Neural cell (in vitro differentiated cells): Measurements from ENCODE around the gene SPTLC2. TPM values are rescaled to one million over a fixed set of nuclear protein-coding genes. Genes with fewer than 3 reads are reported as not detected.

Experiments
- H2AFZ ChIP-seq: fragments of 200-600, 300-800 bp; sonication (generic), shearing (Covaris generic); 2 replicates; pipeline ENCODE4 v1.6.0; 2014; ENCODE audit warnings: low read depth, mild to moderate bottlenecking, antibody characterized with exemption, low read length, moderate library complexity
- H3F3A ChIP-seq: fragments of 200-600 bp; shearing (Covaris generic); 2 replicates; pipeline ENCODE4 v1.6.1; 2016; ENCODE audit warnings: mild to moderate bottlenecking, moderate library complexity, mixed read lengths, antibody characterized with exemption, low read length; ENCODE audit not compliant: insufficient read depth, poor library complexity, severe bottlenecking
- H3K27ac ChIP-seq: fragments of 200-600, 300-800 bp; sonication (generic), shearing (Covaris generic); 2 replicates; pipeline ENCODE4 v1.5.1; 2014; ENCODE audit warnings: mild to moderate bottlenecking, low read length, moderate library complexity
- H3K27me3 ChIP-seq: fragments of 300-800, 200-600 bp; sonication (generic), shearing (Covaris generic); 2 replicates; pipeline ENCODE4 v1.6.0; 2014; ENCODE audit warnings: mild to moderate bottlenecking, low read depth, low read length, moderate library complexity; ENCODE audit not compliant: insufficient read depth
- H3K36me3 ChIP-seq: fragments of 300-800, 200-600 bp; sonication (generic), shearing (Covaris generic); 2 replicates; pipeline ENCODE4 v1.5.1; 2014; ENCODE audit warnings: mild to moderate bottlenecking, antibody characterized with exemption, low read length, moderate library complexity; ENCODE audit not compliant: insufficient read depth
- H3K4me2 ChIP-seq: fragments of 300-800, 200-600 bp; sonication (generic), shearing (Covaris generic); 2 replicates; pipeline ENCODE4 v1.6.0; 2014; ENCODE audit warnings: mild to moderate bottlenecking, low read length
- H3K4me3 ChIP-seq: fragments of 300-800, 200-600 bp; sonication (generic), shearing (Covaris generic); 2 replicates; pipeline ENCODE4 v1.5.1; 2014; ENCODE audit warnings: mild to moderate bottlenecking, low read length, moderate library complexity
- H3K79me2 ChIP-seq: fragments of 200-600 bp; shearing (Covaris generic); replicated peaks from 2 replicates; pipeline ENCODE4 v1.6.0; 2014; ENCODE audit warnings: mild to moderate bottlenecking, low read length, moderate library complexity; ENCODE audit not compliant: insufficient read depth
- H3K9ac ChIP-seq: fragments of 300-800, 200-600 bp; sonication (generic), shearing (Covaris generic); 2 replicates; pipeline ENCODE4 v1.6.1; 2016; ENCODE audit warnings: mild to moderate bottlenecking, low read length, mixed read lengths
- H3K9me2 ChIP-seq: fragments of 200-600 bp; shearing (Covaris generic); 2 replicates; pipeline ENCODE4 v1.6.1; 2016; ENCODE audit warnings: mild to moderate bottlenecking, low read length, mixed read lengths; ENCODE audit not compliant: insufficient read depth
- H3K9me3 ChIP-seq: fragments of 200-600, 300-800 bp; sonication (generic), shearing (Covaris generic); 2 replicates; pipeline ENCODE4 v1.6.1; 2016; ENCODE audit warnings: mild to moderate bottlenecking, mixed run types, low read length, moderate library complexity, mixed read lengths
- H4K20me1 ChIP-seq: fragments of 200-600 bp; shearing (Covaris generic); 2 replicates; pipeline ENCODE4 v1.6.1; 2016; ENCODE audit warnings: mild to moderate bottlenecking, mixed run types; ENCODE audit not compliant: insufficient read depth
- EP300 ChIP-seq: fragments of 450-650 bp; conservative IDR thresholded peaks from 2 replicates; pipeline ENCODE4 v1.6.1; 2014; ENCODE audit warnings: antibody characterized with exemption, mild to moderate bottlenecking, moderate library complexity; ENCODE audit not compliant: poor library complexity, severe bottlenecking
- EZH2 ChIP-seq: fragments of 200-600, 300-800 bp; shearing (Covaris generic), sonication (generic); IDR thresholded peaks from 2 replicates; pipeline ENCODE4 v1.6.1; 2014; ENCODE audit warnings: antibody characterized with exemption, low read length, borderline replicate concordance, mild to moderate bottlenecking; ENCODE audit not compliant: insufficient read depth, poor library complexity, severe bottlenecking
- MXI1 ChIP-seq: fragments of 450-650 bp; conservative IDR thresholded peaks from 2 replicates; pipeline ENCODE4 v1.6.1; 2014; ENCODE audit warnings: antibody characterized with exemption, mild to moderate bottlenecking; ENCODE audit not compliant: poor library complexity, severe bottlenecking
- POLR2AphosphoS5 ChIP-seq: IDR thresholded peaks from 2 replicates; pipeline ENCODE4 v1.6.1; 2012
- RAD21 ChIP-seq: fragments of 450-650 bp; conservative IDR thresholded peaks from 2 replicates; pipeline ENCODE4 v1.6.1; 2014; ENCODE audit warnings: antibody characterized with exemption, mild to moderate bottlenecking, moderate library complexity
- REST ChIP-seq: IDR thresholded peaks from 2 replicates; pipeline ENCODE4 v1.6.1; 2012; ENCODE audit warnings: borderline replicate concordance
- SMC3 ChIP-seq: fragments of 450-650 bp; conservative IDR thresholded peaks from 2 replicates; pipeline ENCODE4 v1.6.1; 2014; ENCODE audit warnings: antibody characterized with exemption, mild to moderate bottlenecking, moderate library complexity; ENCODE audit not compliant: poor library complexity
- TAF1 ChIP-seq: IDR thresholded peaks from 2 replicates; pipeline ENCODE4 v1.6.1; 2012; ENCODE audit warnings: low read depth
- polyA plus RNA-seq: library from polyadenylated mRNA; depleted of rRNA; stranded (reverse); fragments of >200 nt; gene quantifications from 2 replicates; pipeline ENCODE4 v1.2.3, GENCODE V29; 2014
- TF ChIP-seq, protein P1 (sequence below): fragments of 450-650 bp; IDR thresholded peaks from 2 replicates; pipeline ENCODE4 v1.5.1; 2014; ENCODE audit warnings: antibody characterized with exemption, mild to moderate bottlenecking, moderate library complexity; ENCODE audit not compliant: poor library complexity, severe bottlenecking

Gene SPTLC2
- polyA plus RNA-seq, 1 donor from 2014 or later, result 15.1 TPM

GRCh38 chr14:77603654-77604255 lies 12.7 kb downstream of the SPTLC2 start:
- Histone ChIP-seq H3K4me2 (no peak overlapping the region), H4K20me1 (no peaks in the 10 kb centered on the region), H2AFZ (no peak overlapping the region), H3K9ac (no peak overlapping the region), H3K27ac (no peak overlapping the region), H3K4me3 (no peak overlapping the region), H3K36me3 (no peaks in the 10 kb centered on the region), H3K9me2 (no peaks in the 10 kb centered on the region), H3K9me3 (no peaks in the 10 kb centered on the region), H3K27me3 (no peaks in the 10 kb centered on the region), H3K79me2 (peaks cover 7% of the 10 kb centered on the region), H3F3A (no peaks in the 10 kb centered on the region)
- TF ChIP-seq MXI1 (no peak), TAF1 (no peak), REST (no peak), RAD21 (no peak), EP300 (no peak), POLR2AphosphoS5 (no peak), SMC3 (no peak), EZH2 (no peak)
- TF ChIP-seq, protein P1, sequence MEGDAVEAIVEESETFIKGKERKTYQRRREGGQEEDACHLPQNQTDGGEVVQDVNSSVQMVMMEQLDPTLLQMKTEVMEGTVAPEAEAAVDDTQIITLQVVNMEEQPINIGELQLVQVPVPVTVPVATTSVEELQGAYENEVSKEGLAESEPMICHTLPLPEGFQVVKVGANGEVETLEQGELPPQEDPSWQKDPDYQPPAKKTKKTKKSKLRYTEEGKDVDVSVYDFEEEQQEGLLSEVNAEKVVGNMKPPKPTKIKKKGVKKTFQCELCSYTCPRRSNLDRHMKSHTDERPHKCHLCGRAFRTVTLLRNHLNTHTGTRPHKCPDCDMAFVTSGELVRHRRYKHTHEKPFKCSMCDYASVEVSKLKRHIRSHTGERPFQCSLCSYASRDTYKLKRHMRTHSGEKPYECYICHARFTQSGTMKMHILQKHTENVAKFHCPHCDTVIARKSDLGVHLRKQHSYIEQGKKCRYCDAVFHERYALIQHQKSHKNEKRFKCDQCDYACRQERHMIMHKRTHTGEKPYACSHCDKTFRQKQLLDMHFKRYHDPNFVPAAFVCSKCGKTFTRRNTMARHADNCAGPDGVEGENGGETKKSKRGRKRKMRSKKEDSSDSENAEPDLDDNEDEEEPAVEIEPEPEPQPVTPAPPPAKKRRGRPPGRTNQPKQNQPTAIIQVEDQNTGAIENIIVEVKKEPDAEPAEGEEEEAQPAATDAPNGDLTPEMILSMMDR, result no peak

DNA sequence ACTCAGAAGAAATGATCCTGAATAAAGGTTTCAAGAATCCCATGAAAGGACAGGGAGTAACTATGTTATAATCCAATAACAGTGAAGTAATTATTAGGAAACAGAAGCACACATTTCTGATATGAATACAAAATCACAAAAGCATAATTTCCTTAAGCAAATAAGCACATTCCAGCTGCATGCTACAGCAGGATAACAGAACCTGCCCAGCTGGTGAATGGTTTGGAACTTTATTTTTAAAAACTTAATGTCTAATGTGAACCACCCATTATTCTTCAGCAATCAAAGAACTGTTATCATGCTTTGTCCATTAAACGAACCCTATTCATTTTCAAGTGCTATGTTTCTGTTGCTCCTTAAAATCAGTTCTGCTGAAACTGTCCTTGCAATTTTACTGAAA lies 13.4 kb downstream of the SPTLC2 start:
- Histone ChIP-seq H2AFZ (no peak overlapping the region), H3K9me3 (no peaks in the 10 kb centered on the region), H3K27ac (no peak overlapping the region), H3K4me3 (no peak overlapping the region), H3K9me2 (no peaks in the 10 kb centered on the region), H3K27me3 (no peaks in the 10 kb centered on the region), H3K4me2 (no peak overlapping the region), H4K20me1 (no peaks in the 10 kb centered on the region), H3F3A (no peaks in the 10 kb centered on the region), H3K79me2 (peaks cover 7% of the 10 kb centered on the region), H3K9ac (no peak overlapping the region), H3K36me3 (no peaks in the 10 kb centered on the region)
- TF ChIP-seq EZH2 (no peak), TAF1 (no peak)
